Mesenchymal stem cell (in vitro differentiated cells and primary cell): ENCODE measurements around the gene RCOR1.
"Not testable (repeated sequence)": the region's sequence is repeated elsewhere in the genome, so short reads cannot be mapped to it uniquely, and the experiment has no call there.

Experiments used
- DNase-seq: peaks from one replicate; pipeline ENCODE4 v3.0.0-alpha.2; 2013
- H2AFZ ChIP-seq: one replicate; pipeline ENCODE4 v1.6.1; 2013; ENCODE audit warnings: low read depth, mild to moderate bottlenecking, control low read depth, inconsistent platforms, low read length, moderate library complexity
- H2AK5ac ChIP-seq: 2 replicates; pipeline ENCODE4 v1.6.1; 2013; ENCODE audit warnings: low read length, moderate library complexity, mild to moderate bottlenecking, inconsistent platforms; ENCODE audit not compliant: severe bottlenecking
- H2BK120ac ChIP-seq: one replicate; pipeline ENCODE4 v1.6.1; 2013; ENCODE audit warnings: low read depth, mild to moderate bottlenecking, inconsistent platforms, low read length, moderate library complexity
- H2BK12ac ChIP-seq, 2 experiments: one replicate each; pipeline ENCODE4 v1.6.1; 2013; ENCODE audit warnings: inconsistent platforms in 2 of 2, low read length in 2 of 2, mild to moderate bottlenecking in 2 of 2, moderate library complexity in 2 of 2, control low read depth in 1 of 2
- H2BK15ac ChIP-seq: one replicate; pipeline ENCODE4 v1.6.1; 2013; ENCODE audit warnings: mild to moderate bottlenecking, low read depth, inconsistent platforms; ENCODE audit not compliant: poor library complexity, severe bottlenecking
- H2BK5ac ChIP-seq: 2 replicates; pipeline ENCODE4 v1.6.1; 2013; ENCODE audit warnings: low read depth, mild to moderate bottlenecking, low read length, control low read depth, inconsistent platforms; ENCODE audit not compliant: poor library complexity, severe bottlenecking
- H3K14ac ChIP-seq, 2 experiments: one replicate each; pipeline ENCODE4 v1.6.1; 2013; ENCODE audit warnings: inconsistent platforms in 2 of 2, low read length in 2 of 2, control low read depth in 1 of 2, mild to moderate bottlenecking in 1 of 2, moderate library complexity in 1 of 2
- H3K18ac ChIP-seq, 2 experiments: one replicate each; pipeline ENCODE4 v1.6.1; 2013; ENCODE audit warnings: inconsistent platforms in 2 of 2, low read length in 2 of 2, control low read depth in 1 of 2, low read depth in 1 of 2, mild to moderate bottlenecking in 1 of 2
- H3K23ac ChIP-seq, 2 experiments: one replicate each; pipeline ENCODE4 v1.6.1; 2013; ENCODE audit warnings: inconsistent platforms in 2 of 2, low read length in 2 of 2, mild to moderate bottlenecking in 2 of 2, moderate library complexity in 2 of 2, control low read depth in 1 of 2
- H3K27ac ChIP-seq: 2 replicates; pipeline ENCODE4 v1.5.1; 2013; ENCODE audit warnings: mild to moderate bottlenecking, moderate library complexity, low read length, control low read depth, inconsistent platforms; ENCODE audit not compliant: poor library complexity, severe bottlenecking
- H3K27me3 ChIP-seq, 2 experiments: 2 replicates each; pipeline versions ENCODE4 v1.6.1 to v1.7.0; 2013; ENCODE audit warnings: low read length in 2 of 2, mild to moderate bottlenecking in 2 of 2, moderate library complexity in 2 of 2, control low read depth in 1 of 2, inconsistent platforms in 1 of 2; ENCODE audit not compliant: control insufficient read depth in 1 of 2, insufficient read depth in 1 of 2
- H3K36me3 ChIP-seq, 2 experiments: 2 replicates each; pipeline versions ENCODE4 v1.6.1 to v1.7.0; 2013; ENCODE audit warnings: low read length in 2 of 2, control low read depth in 1 of 2, inconsistent platforms in 1 of 2, low read depth in 1 of 2, mild to moderate bottlenecking in 1 of 2; ENCODE audit not compliant: insufficient read depth in 2 of 2, control insufficient read depth in 1 of 2
- H3K4ac ChIP-seq, 2 experiments: one replicate each; pipeline ENCODE4 v1.6.1; 2013; ENCODE audit warnings: inconsistent platforms in 2 of 2, low read length in 2 of 2, mild to moderate bottlenecking in 2 of 2, moderate library complexity in 2 of 2, control low read depth in 1 of 2, low read depth in 1 of 2
- H3K4me1 ChIP-seq: 2 replicates; pipeline ENCODE4 v1.6.1; 2013; ENCODE audit warnings: low read depth, low read length, control low read depth; ENCODE audit not compliant: control insufficient read depth, insufficient read depth
- H3K4me2 ChIP-seq: 2 replicates; pipeline ENCODE4 v1.6.1; 2013; ENCODE audit warnings: low read length, mild to moderate bottlenecking, inconsistent platforms; ENCODE audit not compliant: poor library complexity, severe bottlenecking
- H3K4me3 ChIP-seq, 2 experiments: 2 replicates each; pipeline versions ENCODE4 v1.5.1 to v1.7.0; 2013; ENCODE audit warnings: low read length in 2 of 2, mild to moderate bottlenecking in 2 of 2, control low read depth in 1 of 2, low read depth in 1 of 2; ENCODE audit not compliant: insufficient read depth in 1 of 2
- H3K79me1 ChIP-seq: replicated peaks from 2 replicates; pipeline ENCODE4 v1.6.1; 2013; ENCODE audit warnings: mild to moderate bottlenecking, control low read depth, low read length, inconsistent platforms; ENCODE audit not compliant: poor library complexity, severe bottlenecking
- H3K9ac ChIP-seq: 2 replicates; pipeline ENCODE4 v1.7.0; 2013; ENCODE audit warnings: mild to moderate bottlenecking, low read length, moderate library complexity
- H3K9me3 ChIP-seq: 2 replicates; pipeline ENCODE4 v1.7.0; 2013; ENCODE audit warnings: mild to moderate bottlenecking, low read length; ENCODE audit not compliant: control insufficient read depth
- H4K8ac ChIP-seq: one replicate; pipeline ENCODE4 v1.6.1; 2013; ENCODE audit warnings: inconsistent platforms, mild to moderate bottlenecking, low read length, moderate library complexity
- H4K91ac ChIP-seq: one replicate; pipeline ENCODE4 v1.6.1; 2013; ENCODE audit warnings: mild to moderate bottlenecking, low read length, inconsistent platforms
- WGBS: methylation state at CpG from one replicate; pipeline ENCODE4 v1.1.7; 2013; ENCODE audit warnings: mixed read lengths; 5-methylcytosine and 5-hydroxymethylcytosine counted together

The RCOR1 gene

GRCh38 chr14:102610968-102611811 is 18.7 kb downstream of the RCOR1 start:
- no peak overlapping the region for H3K18ac ChIP-seq
- no peak overlapping the region for H3K4ac ChIP-seq
- no peak overlapping the region for H4K91ac ChIP-seq
- no peak overlapping the region for H3K4me3 ChIP-seq
- H2AFZ ChIP-seq, result no peak overlapping the region
- no peak overlapping the region for H3K9ac ChIP-seq
- no peak overlapping the region for H2BK120ac ChIP-seq
- no peak for DNase-seq
- no peaks in the 10 kb centered on the region for H3K27me3 ChIP-seq
- no peak overlapping the region for H4K8ac ChIP-seq
- peaks cover 21% of the 10 kb centered on the region for H3K79me1 ChIP-seq
- H3K36me3 ChIP-seq, result peaks cover 0 to 5% of the 10 kb centered on the region in 2 experiments
- no peaks in the 10 kb centered on the region for H3K9me3 ChIP-seq
- no peak overlapping the region for H2BK5ac ChIP-seq
- H2AK5ac ChIP-seq, result no peak overlapping the region
- no peak overlapping the region for H2BK15ac ChIP-seq
- H3K4me2 ChIP-seq, result no peak overlapping the region
- no peak overlapping the region for H3K27ac ChIP-seq
- 97% methylated on average over 3 of the region's 5 CpGs for WGBS
- H3K4me1 ChIP-seq, result peaks cover 2% of the 10 kb centered on the region
- no peak overlapping the region for H2BK12ac ChIP-seq
- no peak overlapping the region for H3K14ac ChIP-seq
- H3K23ac ChIP-seq, result no peak overlapping the region

- peaks cover 26% of the 10 kb centered on the region for H3K79me1 ChIP-seq
- 100% methylated on average over 1 of the region's 2 CpGs for WGBS
- no peak overlapping the region for H3K18ac ChIP-seq
Observed at GRCh38 chr14:102616318-102616717, 23.9 kb downstream of the RCOR1 start.

GRCh38 chr14:102616799-102617198 is 24.4 kb downstream of the RCOR1 start:
- no peak overlapping the region for H2BK120ac ChIP-seq
- peaks cover 0 to 5% of the 10 kb centered on the region in 2 experiments for H3K36me3 ChIP-seq
- H3K27me3 ChIP-seq, result no peaks in the 10 kb centered on the region
- H3K4me1 ChIP-seq, result peaks cover 1% of the 10 kb centered on the region
- 100% methylated on average over 1 of the region's 3 CpGs for WGBS
- no peak overlapping the region for H4K91ac ChIP-seq
- no peak overlapping the region for H2BK12ac ChIP-seq
- H2BK5ac ChIP-seq, result no peak overlapping the region
- no peak overlapping the region for H2AFZ ChIP-seq
- H3K27ac ChIP-seq, result no peak overlapping the region
- no peak overlapping the region for H2BK15ac ChIP-seq
- no peak overlapping the region for H4K8ac ChIP-seq
- no peak overlapping the region for H3K14ac ChIP-seq
- no peak overlapping the region for H3K18ac ChIP-seq
- no peak overlapping the region for H3K9ac ChIP-seq
- no peaks in the 10 kb centered on the region for H3K9me3 ChIP-seq
- H3K23ac ChIP-seq, result no peak overlapping the region
- no peak overlapping the region for H3K4me3 ChIP-seq
- H3K79me1 ChIP-seq, result peaks cover 24% of the 10 kb centered on the region
- H2AK5ac ChIP-seq, result no peak overlapping the region
- H3K4me2 ChIP-seq, result no peak overlapping the region
- H3K4ac ChIP-seq, result no peak overlapping the region
- no peak for DNase-seq

More at GRCh38 chr14:102616318-102616717, 23.9 kb downstream of the RCOR1 start:
- no peaks in the 10 kb centered on the region for H3K27me3 ChIP-seq
- peak overlapping the region; percentile 63 for H4K8ac ChIP-seq
- DNase-seq, result no peak
- H2AK5ac ChIP-seq, result no peak overlapping the region
- no peak overlapping the region for H3K4ac ChIP-seq
- H3K4me2 ChIP-seq, result no peak overlapping the region
- H3K23ac ChIP-seq, result no peak overlapping the region
- H2BK12ac ChIP-seq, result no peak overlapping the region
- no peak overlapping the region for H3K27ac ChIP-seq
- H2BK5ac ChIP-seq, result no peak overlapping the region
- H3K14ac ChIP-seq, result no peak overlapping the region
- H3K4me3 ChIP-seq, result no peak overlapping the region
- no peak overlapping the region for H2BK15ac ChIP-seq
- H2BK120ac ChIP-seq, result no peak overlapping the region
- H3K4me1 ChIP-seq, result peaks cover 1% of the 10 kb centered on the region
- no peak overlapping the region for H4K91ac ChIP-seq
- no peak overlapping the region for H3K9ac ChIP-seq
- peaks cover 0 to 5% of the 10 kb centered on the region in 2 experiments for H3K36me3 ChIP-seq
- no peak overlapping the region for H2AFZ ChIP-seq
- H3K9me3 ChIP-seq, result no peaks in the 10 kb centered on the region

GRCh38 chr14:102619012-102619411 is 26.6 kb downstream of the RCOR1 start:
- H4K8ac ChIP-seq, H3K27ac ChIP-seq, H2BK120ac ChIP-seq, H2AFZ ChIP-seq, DNase-seq, H2AK5ac ChIP-seq, H2BK12ac ChIP-seq, H3K23ac ChIP-seq, H3K27me3 ChIP-seq, H3K4me1 ChIP-seq, H3K9me3 ChIP-seq, H3K9ac ChIP-seq, H3K18ac ChIP-seq, H3K14ac ChIP-seq, H3K4me3 ChIP-seq, H3K4me2 ChIP-seq, H3K4ac ChIP-seq, H2BK5ac ChIP-seq, H4K91ac ChIP-seq, H3K36me3 ChIP-seq, H2BK15ac ChIP-seq: not testable (repeated sequence)
- peaks cover 16% of the 10 kb centered on the region for H3K79me1 ChIP-seq
- 98% methylated on average over 4 of the region's 6 CpGs for WGBS
